ENCODE results near the gene RRP15. TPM values are rescaled to one million over a fixed set of nuclear protein-coding genes. Genes with fewer than 3 reads are reported as not detected.

Gene RRP15
- total RNA-seq, 1 experiment from 2014 or later: 25.5 TPM

DNA sequence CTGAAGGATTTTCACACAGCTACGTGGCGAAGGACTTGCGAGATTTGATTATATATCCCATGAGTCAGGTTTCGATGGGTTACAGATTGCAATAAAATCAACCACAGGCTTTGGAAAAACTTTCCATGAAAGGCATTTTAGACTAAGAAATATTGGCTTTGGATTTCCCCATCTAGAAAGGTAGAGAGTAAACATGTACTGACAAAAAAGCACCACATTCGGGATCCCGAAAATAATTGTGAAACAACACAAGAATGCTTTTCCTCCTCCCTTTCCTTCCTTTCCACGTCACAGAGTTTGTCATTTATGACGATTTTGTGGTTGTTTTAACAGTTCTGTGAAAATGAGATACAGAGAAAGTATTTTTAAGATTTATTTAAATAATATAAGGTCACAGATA is 98.6 kb downstream of the RRP15 start:
- no TSS peak for BruUV-seq (replicated peaks)
- DNase-seq (ENCODE audit: low read depth, low spot score): no peak
- H3K27ac ChIP-seq (ENCODE audit: low read depth, low read length): no peak overlapping the region
- H4K20me1 ChIP-seq (ENCODE audit: insufficient read depth): no peaks in the 10 kb centered on the region; the same call in 1 of the 2 replicates
- no peaks in the 10 kb centered on the region; the same call in 1 of the 2 replicates for H3K27me3 ChIP-seq (ENCODE audit: insufficient read depth, low read length)
- CTCF ChIA-PET: no interaction called here
- H3K4me2 ChIP-seq (ENCODE audit: low read length): no peak overlapping the region
- H3K79me2 ChIP-seq (ENCODE audit: insufficient read depth, low read length): no peaks in the 10 kb centered on the region
- H3K4me3 ChIP-seq (replicated peaks in 1 of 2; ENCODE audit: low read depth in 1 of 2, low read length in 2 of 2): no peak overlapping the region
- no peaks in the 10 kb centered on the region for H3K36me3 ChIP-seq (ENCODE audit: control insufficient read depth in 1 of 2, insufficient read depth in 2 of 2, low read length in 2 of 2)
- TF ChIP-seq, protein P1, sequence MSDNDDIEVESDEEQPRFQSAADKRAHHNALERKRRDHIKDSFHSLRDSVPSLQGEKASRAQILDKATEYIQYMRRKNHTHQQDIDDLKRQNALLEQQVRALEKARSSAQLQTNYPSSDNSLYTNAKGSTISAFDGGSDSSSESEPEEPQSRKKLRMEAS (IDR thresholded peaks at IDR 0.05): no peak
- TF ChIP-seq SRF (IDR thresholded peaks at IDR 0.05; ENCODE audit: low read depth): no peak
- no peak for TF ChIP-seq ZFX (IDR thresholded peaks at IDR 0.05)
- TF ChIP-seq POLR2A (IDR thresholded peaks at IDR 0.05; ENCODE audit: borderline replicate concordance, extremely low read depth, insufficient read depth, insufficient read length): no peak
- TF ChIP-seq FOSL1 (IDR thresholded peaks at IDR 0.05; ENCODE audit: low read depth): no peak
- no peak for TF ChIP-seq CEBPB (IDR thresholded peaks at IDR 0.05; ENCODE audit: low read depth)
- TF ChIP-seq YY1 (IDR thresholded peaks at IDR 0.05; ENCODE audit: extremely low read depth, insufficient replicate concordance, low read depth, low read length): no peak
- TF ChIP-seq RAD21 (IDR thresholded peaks at IDR 0.05; ENCODE audit: low read depth): no peak
- TF ChIP-seq POLR2AphosphoS5 (IDR thresholded peaks at IDR 0.05; ENCODE audit: low read depth, low read length): no peak
- no peak for TF ChIP-seq EGR1 (IDR thresholded peaks at IDR 0.05; ENCODE audit: low read depth)
- TF ChIP-seq, protein P2, sequence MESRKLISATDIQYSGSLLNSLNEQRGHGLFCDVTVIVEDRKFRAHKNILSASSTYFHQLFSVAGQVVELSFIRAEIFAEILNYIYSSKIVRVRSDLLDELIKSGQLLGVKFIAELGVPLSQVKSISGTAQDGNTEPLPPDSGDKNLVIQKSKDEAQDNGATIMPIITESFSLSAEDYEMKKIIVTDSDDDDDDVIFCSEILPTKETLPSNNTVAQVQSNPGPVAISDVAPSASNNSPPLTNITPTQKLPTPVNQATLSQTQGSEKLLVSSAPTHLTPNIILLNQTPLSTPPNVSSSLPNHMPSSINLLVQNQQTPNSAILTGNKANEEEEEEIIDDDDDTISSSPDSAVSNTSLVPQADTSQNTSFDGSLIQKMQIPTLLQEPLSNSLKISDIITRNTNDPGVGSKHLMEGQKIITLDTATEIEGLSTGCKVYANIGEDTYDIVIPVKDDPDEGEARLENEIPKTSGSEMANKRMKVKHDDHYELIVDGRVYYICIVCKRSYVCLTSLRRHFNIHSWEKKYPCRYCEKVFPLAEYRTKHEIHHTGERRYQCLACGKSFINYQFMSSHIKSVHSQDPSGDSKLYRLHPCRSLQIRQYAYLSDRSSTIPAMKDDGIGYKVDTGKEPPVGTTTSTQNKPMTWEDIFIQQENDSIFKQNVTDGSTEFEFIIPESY (IDR thresholded peaks at IDR 0.05; ENCODE audit: extremely low read depth, insufficient replicate concordance, low read length): no peak
- no peak for TF ChIP-seq EZH2 (IDR thresholded peaks at IDR 0.05)
- no peak for TF ChIP-seq SIN3A (IDR thresholded peaks at IDR 0.05; ENCODE audit: low read depth)
- no peak for TF ChIP-seq ELF1 (IDR thresholded peaks at IDR 0.05; ENCODE audit: borderline replicate concordance, low read depth)
- RAD21 ChIA-PET (ENCODE audit: low non-redundant PET in 1 of 2, low total read pairs in 2 of 2, uncharacterized antibody in 2 of 2, unreplicated experiment in 2 of 2): no interaction called here
- intact Hi-C loops (cut with micrococcal nuclease): no loop called here
- ATAC-seq: no peak
- peaks cover 13 to 22% of the 10 kb centered on the region in 2 experiments for H3K4me1 ChIP-seq (ENCODE audit: control insufficient read depth in 1 of 2, insufficient read depth in 2 of 2, low read length in 2 of 2)
- H3K9ac ChIP-seq (ENCODE audit: low read length): no peak overlapping the region
- POLR2A ChIA-PET: no interaction called here
- no peaks in the 10 kb centered on the region for H3K9me3 ChIP-seq (ENCODE audit: control insufficient read depth in 1 of 2, insufficient read depth in 1 of 2, low read depth in 1 of 2, low read length in 2 of 2)
- H3K9me2 ChIP-seq (ENCODE audit: insufficient read depth): no peaks in the 10 kb centered on the region
- H2AFZ ChIP-seq (ENCODE audit: low read depth, low read length, poor library complexity, severe bottlenecking): no peak overlapping the region
